ENCODE results near the gene TBC1D22A. TPM values are rescaled to one million over a fixed set of nuclear protein-coding genes. Genes with fewer than 3 reads are reported as not detected.

Gene TBC1D22A
- total RNA-seq, 1 donor from 2014 or later, result 34.1 TPM

DNA sequence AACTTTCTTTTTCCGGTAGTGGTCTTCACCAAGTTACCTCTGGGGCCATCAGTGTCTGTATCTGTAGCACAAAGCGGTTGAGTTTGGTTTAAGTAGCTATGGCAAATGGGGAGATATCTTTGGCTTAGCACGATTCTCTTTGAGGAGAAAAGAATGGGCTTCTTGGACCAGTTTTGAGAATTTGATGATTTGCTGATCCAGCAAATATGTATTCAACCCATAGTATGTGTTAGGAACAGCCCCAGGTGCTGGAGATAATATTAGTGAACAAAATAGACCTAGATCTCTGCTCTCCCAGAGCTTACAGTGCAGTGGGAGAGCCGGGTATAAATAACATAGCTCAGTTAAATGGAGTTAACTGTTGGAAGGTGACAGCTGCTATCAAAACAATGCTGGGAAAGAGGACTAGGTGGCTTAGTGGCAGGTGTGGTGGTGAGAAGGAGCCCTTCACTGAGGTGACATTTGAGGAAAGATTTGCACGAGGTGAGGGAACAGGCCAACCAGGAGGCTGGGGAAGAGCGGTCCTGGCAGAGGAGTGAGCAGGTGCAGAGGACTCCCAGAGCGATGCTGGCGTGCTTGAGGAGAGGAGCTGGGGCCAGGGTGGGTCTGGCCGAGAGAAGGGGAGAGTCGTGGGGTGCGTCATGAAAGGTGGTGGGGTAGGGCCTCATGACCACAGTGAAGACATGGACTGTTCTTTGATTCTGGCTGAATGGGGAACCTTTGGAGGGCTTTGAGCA is 5.0 kb downstream of the TBC1D22A start:
- no peak overlapping the region for H3K4me3 ChIP-seq
- H3K9me3 ChIP-seq, result no peaks in the 10 kb centered on the region
- no peak overlapping the region for H3K27ac ChIP-seq
- TF ChIP-seq, protein P1, sequence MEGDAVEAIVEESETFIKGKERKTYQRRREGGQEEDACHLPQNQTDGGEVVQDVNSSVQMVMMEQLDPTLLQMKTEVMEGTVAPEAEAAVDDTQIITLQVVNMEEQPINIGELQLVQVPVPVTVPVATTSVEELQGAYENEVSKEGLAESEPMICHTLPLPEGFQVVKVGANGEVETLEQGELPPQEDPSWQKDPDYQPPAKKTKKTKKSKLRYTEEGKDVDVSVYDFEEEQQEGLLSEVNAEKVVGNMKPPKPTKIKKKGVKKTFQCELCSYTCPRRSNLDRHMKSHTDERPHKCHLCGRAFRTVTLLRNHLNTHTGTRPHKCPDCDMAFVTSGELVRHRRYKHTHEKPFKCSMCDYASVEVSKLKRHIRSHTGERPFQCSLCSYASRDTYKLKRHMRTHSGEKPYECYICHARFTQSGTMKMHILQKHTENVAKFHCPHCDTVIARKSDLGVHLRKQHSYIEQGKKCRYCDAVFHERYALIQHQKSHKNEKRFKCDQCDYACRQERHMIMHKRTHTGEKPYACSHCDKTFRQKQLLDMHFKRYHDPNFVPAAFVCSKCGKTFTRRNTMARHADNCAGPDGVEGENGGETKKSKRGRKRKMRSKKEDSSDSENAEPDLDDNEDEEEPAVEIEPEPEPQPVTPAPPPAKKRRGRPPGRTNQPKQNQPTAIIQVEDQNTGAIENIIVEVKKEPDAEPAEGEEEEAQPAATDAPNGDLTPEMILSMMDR (IDR thresholded peaks at IDR 0.05), result no peak
- intact Hi-C loops (cut with DNase I), result no loop called here
- ATAC-seq (no peak), DNase-seq (peak; percentile 32)
- H3K4me1 ChIP-seq, result peaks cover 58% of the 10 kb centered on the region
- H3K36me3 ChIP-seq, result no peaks in the 10 kb centered on the region
- H3K27me3 ChIP-seq (ENCODE audit: low read depth), result no peaks in the 10 kb centered on the region

DNA sequence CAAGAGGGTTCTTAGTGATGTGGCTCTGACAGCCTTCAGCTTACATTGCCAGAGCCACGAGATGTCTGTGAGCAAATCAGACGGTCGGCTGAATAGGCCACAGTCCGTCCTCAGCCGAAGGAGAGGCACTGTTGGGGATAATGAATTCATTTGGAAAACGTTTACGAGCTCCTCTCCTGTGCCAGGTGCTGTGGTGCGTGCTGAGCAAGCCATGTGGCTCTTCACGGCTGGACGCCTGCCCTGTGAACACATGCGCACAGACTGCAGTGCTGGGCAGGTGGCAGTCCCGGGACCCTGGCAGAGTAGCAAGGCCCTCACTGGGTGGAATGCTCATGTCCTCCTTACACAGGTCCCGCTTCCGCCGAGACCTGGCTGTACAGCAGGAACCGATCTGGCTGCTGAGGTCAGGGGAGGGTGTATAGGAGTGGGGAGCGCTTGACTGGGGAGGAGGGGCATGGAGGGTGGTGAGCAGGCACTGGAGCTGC is 6.8 kb downstream of the TBC1D22A start:
- DNase-seq (peak; percentile 46), ATAC-seq (peak in 1 of 2 donors; percentile 16)
- H3K27me3 ChIP-seq (ENCODE audit: low read depth), result no peaks in the 10 kb centered on the region
- H3K27ac ChIP-seq, result peak overlapping the region; percentile 77
- no peaks in the 10 kb centered on the region for H3K9me3 ChIP-seq
- TF ChIP-seq, protein P1 (IDR thresholded peaks at IDR 0.05), result no peak
- no peak overlapping the region for H3K4me3 ChIP-seq
- intact Hi-C loops (cut with DNase I), result no loop called here
- no peaks in the 10 kb centered on the region for H3K36me3 ChIP-seq
- H3K4me1 ChIP-seq, result peaks cover 63% of the 10 kb centered on the region

DNA sequence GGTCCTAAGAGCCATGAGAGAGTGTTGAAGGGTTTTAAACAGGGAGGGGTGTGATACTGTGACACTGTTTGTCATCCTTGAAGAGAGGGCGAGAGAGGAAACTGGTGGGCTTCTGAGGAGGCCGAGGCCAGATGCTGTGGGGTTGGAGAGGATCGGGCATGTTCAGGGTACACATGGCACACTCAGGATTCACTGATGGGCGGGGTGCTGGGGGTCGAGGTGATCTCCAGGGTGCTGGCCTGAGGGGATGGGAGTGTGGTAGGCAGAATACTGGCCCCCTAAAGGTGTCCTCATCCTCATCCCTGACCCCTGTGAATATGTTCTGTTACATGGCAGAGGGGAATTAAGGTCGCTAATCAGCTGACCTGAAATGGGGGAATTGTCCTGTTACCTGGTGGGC is 7.3 kb downstream of the TBC1D22A start:
- Histone ChIP-seq H3K27ac (peak overlapping the region; percentile 77), H3K9me3 (no peaks in the 10 kb centered on the region), H3K36me3 (no peaks in the 10 kb centered on the region), H3K27me3 (ENCODE audit: low read depth) (no peaks in the 10 kb centered on the region), H3K4me3 (no peak overlapping the region), H3K4me1 (peaks cover 63% of the 10 kb centered on the region)
- intact Hi-C loops (cut with DNase I), result no loop called here
- no peak for ATAC-seq
- TF ChIP-seq, protein P1 (IDR thresholded peaks at IDR 0.05), result no peak
- peak; percentile 21 for DNase-seq

DNA sequence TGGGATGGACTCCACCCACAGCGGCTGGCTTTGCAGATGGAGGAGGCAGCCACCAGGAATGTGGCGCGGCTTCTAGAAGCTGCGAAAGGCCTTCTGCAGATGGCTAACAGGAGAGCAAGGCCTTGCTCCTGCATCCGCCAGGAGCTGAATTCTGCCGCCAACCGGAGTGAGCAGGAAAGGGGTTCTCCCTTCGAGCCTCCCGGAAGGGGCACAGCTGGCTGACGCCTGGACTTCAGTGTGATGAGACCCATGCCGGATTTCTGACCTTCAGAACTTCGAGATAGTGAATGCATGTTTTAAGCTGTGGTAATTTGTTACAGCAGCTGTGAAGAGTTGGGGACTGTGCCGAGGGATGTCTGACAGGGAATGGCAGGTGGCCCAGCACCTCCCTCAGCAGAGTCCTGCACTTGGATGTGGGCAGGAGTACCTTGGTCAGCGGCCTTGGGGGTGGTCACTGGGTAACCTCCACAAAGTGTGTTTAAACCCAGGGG is 7.7 kb downstream of the TBC1D22A start:
- ATAC-seq (no peak), DNase-seq (peak; percentile 37)
- Histone ChIP-seq H3K27me3 (ENCODE audit: low read depth) (no peaks in the 10 kb centered on the region), H3K4me1 (peaks cover 65% of the 10 kb centered on the region), H3K27ac (peak overlapping the region; percentile 77), H3K9me3 (no peaks in the 10 kb centered on the region), H3K4me3 (no peak overlapping the region), H3K36me3 (no peaks in the 10 kb centered on the region)
- intact Hi-C loops (cut with DNase I), result no loop called here
- TF ChIP-seq, protein P1 (IDR thresholded peaks at IDR 0.05), result no peak

DNA sequence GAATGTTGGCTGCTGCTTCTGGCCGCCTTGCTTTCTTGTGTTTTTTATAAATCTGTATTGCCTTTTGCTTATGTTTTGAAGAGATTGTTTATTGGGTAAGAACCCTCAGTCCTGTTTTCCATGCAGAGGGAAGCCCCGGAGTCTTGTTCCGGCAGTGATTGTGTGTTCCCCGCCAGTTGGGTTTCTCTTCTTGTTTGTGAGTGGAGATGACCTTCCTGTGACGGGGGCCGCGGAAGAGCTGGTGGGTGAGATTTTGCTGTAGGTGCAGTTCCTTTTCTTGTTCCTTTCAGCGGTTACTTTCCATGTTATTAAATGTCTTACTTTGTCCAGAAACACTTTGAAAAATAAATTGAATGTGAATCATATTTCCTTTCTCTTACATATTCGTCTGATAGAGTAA is 8.3 kb downstream of the TBC1D22A start:
- Histone ChIP-seq H3K36me3 (no peaks in the 10 kb centered on the region), H3K27ac (peak overlapping the region; percentile 77), H3K4me3 (no peak overlapping the region), H3K4me1 (peaks cover 70% of the 10 kb centered on the region), H3K9me3 (no peaks in the 10 kb centered on the region), H3K27me3 (ENCODE audit: low read depth) (no peaks in the 10 kb centered on the region)
- intact Hi-C loops (cut with DNase I), result no loop called here
- TF ChIP-seq, protein P1 (IDR thresholded peaks at IDR 0.05), result no peak
- DNase-seq (no peak), ATAC-seq (no peak)

Measured in lower lobe of right lung (tissue), 2 donors.